Neural cell (in vitro differentiated cells): ENCODE data around the gene SPI1.

Experiments
- CTCF ChIP-seq: fragments of 450-650 bp; IDR thresholded peaks from 2 replicates; pipeline ENCODE4 v1.5.1; 2014; ENCODE audit warnings: antibody characterized with exemption, mild to moderate bottlenecking, moderate library complexity; ENCODE audit not compliant: poor library complexity, severe bottlenecking
- EP300 ChIP-seq: fragments of 450-650 bp; conservative IDR thresholded peaks from 2 replicates; pipeline ENCODE4 v1.6.1; 2014; ENCODE audit warnings: antibody characterized with exemption, mild to moderate bottlenecking, moderate library complexity; ENCODE audit not compliant: poor library complexity, severe bottlenecking
- EZH2 ChIP-seq: fragments of 200-600, 300-800 bp; shearing (Covaris generic), sonication (generic); IDR thresholded peaks from 2 replicates; pipeline ENCODE4 v1.6.1; 2014; ENCODE audit warnings: antibody characterized with exemption, low read length, borderline replicate concordance, mild to moderate bottlenecking; ENCODE audit not compliant: insufficient read depth, poor library complexity, severe bottlenecking
- POLR2AphosphoS5 ChIP-seq: IDR thresholded peaks from 2 replicates; pipeline ENCODE4 v1.6.1; 2012
- RAD21 ChIP-seq: fragments of 450-650 bp; conservative IDR thresholded peaks from 2 replicates; pipeline ENCODE4 v1.6.1; 2014; ENCODE audit warnings: antibody characterized with exemption, mild to moderate bottlenecking, moderate library complexity
- REST ChIP-seq: IDR thresholded peaks from 2 replicates; pipeline ENCODE4 v1.6.1; 2012; ENCODE audit warnings: borderline replicate concordance
- TAF1 ChIP-seq: IDR thresholded peaks from 2 replicates; pipeline ENCODE4 v1.6.1; 2012; ENCODE audit warnings: low read depth

- no peak for TF ChIP-seq CTCF
- no peak for TF ChIP-seq REST
- TF ChIP-seq EP300 = no peak
- no peak for TF ChIP-seq POLR2AphosphoS5
- TF ChIP-seq EZH2 = no peak
- TF ChIP-seq TAF1 = no peak
- no peak for TF ChIP-seq RAD21
These were observed 46.7 kb downstream of the SPI1 start for GRCh38 chr11:47331454-47332302.
